GM23338 (cell line): ENCODE results near the gene TRIOBP. TPM values are rescaled to one million over a fixed set of nuclear protein-coding genes. Genes with fewer than 3 reads are reported as not detected.
A peak's percentile ranks its signal among the peaks of the same experiment; 100 is the strongest.

Experiments
- ATAC-seq: fragments of 200-7000 bp; cut with Tn5 transposase; 3 replicates; pipeline ENCODE4 v1.9.1; 2020
- DNase-seq: peaks from one replicate; pipeline ENCODE4 v3.0.0-alpha.2; 2015; ENCODE audit warnings: low spot score
- H2AFZ ChIP-seq: fragments of 200-600 bp; sonication (generic); 2 replicates; pipeline ENCODE4 v1.8.0; 2016; ENCODE audit warnings: antibody characterized with exemption, mild to moderate bottlenecking, moderate library complexity
- H3F3A ChIP-seq: fragments of 200-600 bp; sonication (generic); replicated peaks from 2 replicates; pipeline ENCODE4 v1.8.0; 2017; ENCODE audit warnings: antibody characterized with exemption, mixed run types, low read depth
- H3K27ac ChIP-seq: fragments of 200-600 bp; sonication (generic); 2 replicates; pipeline ENCODE4 v1.6.1; 2016; ENCODE audit warnings: low read depth
- H3K27me3 ChIP-seq: fragments of 200-600 bp; sonication (generic); 2 replicates; pipeline ENCODE4 v1.8.0; 2016; ENCODE audit warnings: mild to moderate bottlenecking, mixed run types, moderate library complexity; ENCODE audit not compliant: insufficient read depth
- H3K36me3 ChIP-seq: fragments of 200-600 bp; sonication (generic); 2 replicates; pipeline ENCODE4 v1.8.0; 2016; ENCODE audit warnings: mild to moderate bottlenecking; ENCODE audit not compliant: insufficient read depth
- H3K4me1 ChIP-seq: fragments of 200-600 bp; sonication (generic); 2 replicates; pipeline ENCODE4 v1.8.0; 2016; ENCODE audit warnings: mild to moderate bottlenecking, moderate library complexity; ENCODE audit not compliant: insufficient read depth
- H3K4me2 ChIP-seq: fragments of 200-600 bp; sonication (generic); 2 replicates; pipeline ENCODE4 v1.7.1; 2017; ENCODE audit warnings: mixed run types
- H3K4me3 ChIP-seq: fragments of 200-600 bp; sonication (generic); 2 replicates; pipeline ENCODE4 v1.6.1; 2016; ENCODE audit warnings: mixed run types
- H3K79me2 ChIP-seq: fragments of 200-600 bp; sonication (generic); replicated peaks from 2 replicates; pipeline ENCODE4 v1.8.0; 2017; ENCODE audit warnings: mild to moderate bottlenecking; ENCODE audit not compliant: insufficient read depth
- H3K9me2 ChIP-seq: fragments of 200-600 bp; sonication (generic); 2 replicates; pipeline ENCODE4 v1.8.0; 2017; ENCODE audit not compliant: insufficient read depth
- H4K20me1 ChIP-seq: fragments of 200-600 bp; sonication (generic); replicated peaks from 2 replicates; pipeline ENCODE4 v1.8.0; 2017; ENCODE audit warnings: mild to moderate bottlenecking; ENCODE audit not compliant: insufficient read depth
- H3K27ac Mint-ChIP-seq: 2 replicates; pipeline ENCODE4 v1.8.0; 2020; ENCODE audit warnings: inconsistent platforms, mild to moderate bottlenecking, moderate library complexity, mixed read lengths
- H3K27me3 Mint-ChIP-seq: 3 replicates; pipeline ENCODE4 v1.8.0; 2022; ENCODE audit warnings: low read depth, mild to moderate bottlenecking, moderate library complexity, mixed read lengths, inconsistent platforms; ENCODE audit not compliant: insufficient read depth, poor library complexity
- H3K36me3 Mint-ChIP-seq: 3 replicates; pipeline ENCODE4 v1.8.0; 2021; ENCODE audit warnings: low read depth, mild to moderate bottlenecking, inconsistent platforms, moderate library complexity, mixed read lengths
- H3K4me1 Mint-ChIP-seq: 3 replicates; pipeline ENCODE4 v1.8.0; 2020; ENCODE audit warnings: mild to moderate bottlenecking, inconsistent platforms, mixed read lengths
- H3K4me3 Mint-ChIP-seq: 3 replicates; pipeline ENCODE4 v1.8.0; 2021; ENCODE audit warnings: moderate library complexity, mild to moderate bottlenecking, inconsistent platforms, mixed read lengths
- H3K9me3 Mint-ChIP-seq: 3 replicates; pipeline ENCODE4 v1.8.0; 2020; ENCODE audit warnings: moderate library complexity, mild to moderate bottlenecking, inconsistent platforms, mixed read lengths
- CREB1 ChIP-seq: fragments of 250-450 bp; sonication (Bioruptor Pico); IDR thresholded peaks from 2 replicates; pipeline ENCODE4 v1.5.0; 2020; ENCODE audit warnings: low read depth, mild to moderate bottlenecking, moderate library complexity
- CTCF ChIP-seq, 2 experiments: fragments of 200-600 bp in 1 of 2; sonication (generic) in 1 of 2; conservative IDR thresholded peaks; 2 replicates each; pipeline versions ENCODE4 v1.5.1 to v1.6.1; 2016 to 2017; ENCODE audit warnings: antibody characterized with exemption in 2 of 2, low read depth in 2 of 2, mild to moderate bottlenecking in 2 of 2, moderate library complexity in 1 of 2
- ETS1 ChIP-seq: IDR thresholded peaks from 2 replicates; pipeline ENCODE4 v1.6.1; 2016; ENCODE audit warnings: antibody characterized with exemption
- EZH2 ChIP-seq: fragments of 200-600 bp; sonication (generic); IDR thresholded peaks from one replicate; pipeline ENCODE4 v1.8.0; 2017; ENCODE audit warnings: antibody characterized with exemption, mild to moderate bottlenecking, low read depth; ENCODE audit not compliant: unreplicated experiment
- EZH2phosphoT487 ChIP-seq: fragments of 200-600 bp; sonication (generic); IDR thresholded peaks from one replicate; pipeline ENCODE4 v1.8.1; 2018; ENCODE audit warnings: antibody characterized with exemption; ENCODE audit not compliant: unreplicated experiment
- JUNB ChIP-seq: IDR thresholded peaks from one replicate; pipeline ENCODE4 v1.6.1; 2016; ENCODE audit warnings: antibody characterized with exemption; ENCODE audit not compliant: unreplicated experiment
- NANOG ChIP-seq: IDR thresholded peaks from 2 replicates; pipeline ENCODE4 v1.6.1; 2016; ENCODE audit warnings: antibody characterized with exemption, borderline replicate concordance
- POLR2AphosphoS5 ChIP-seq: IDR thresholded peaks from 2 replicates; pipeline ENCODE4 v1.6.1; 2016; ENCODE audit warnings: antibody characterized with exemption, low read depth
- REST ChIP-seq: IDR thresholded peaks from one replicate; pipeline ENCODE4 v1.6.1; 2018; ENCODE audit warnings: antibody characterized with exemption; ENCODE audit not compliant: unreplicated experiment
- STAT1 ChIP-seq: IDR thresholded peaks from one replicate; pipeline ENCODE4 v1.6.1; 2016; ENCODE audit warnings: antibody characterized with exemption; ENCODE audit not compliant: unreplicated experiment
- ZNF114 ChIP-seq: fragments of 250-450 bp; sonication (Bioruptor Pico); IDR thresholded peaks from 2 replicates; pipeline ENCODE4 v1.5.0; 2020; ENCODE audit warnings: mild to moderate bottlenecking, moderate library complexity
- ZNF331 ChIP-seq: fragments of 250-450 bp; sonication (Bioruptor Pico); IDR thresholded peaks from 2 replicates; pipeline ENCODE4 v1.5.0; 2020; ENCODE audit warnings: low read depth, mild to moderate bottlenecking, moderate library complexity
- ZNF462 ChIP-seq: fragments of 250-450 bp; sonication (Bioruptor Pico); IDR thresholded peaks from 2 replicates; pipeline ENCODE4 v1.5.0; 2020; ENCODE audit warnings: mild to moderate bottlenecking, moderate library complexity
- polyA plus RNA-seq: library from polyadenylated mRNA; unstranded; fragments of >200 nt; fragmentation: Nextera tagmentation; extraction: Ambion mirVana; gene quantifications from 2 replicates; pipeline ENCODE4 v1.2.1, GENCODE V29; 2016
- total RNA-seq: library from RNA; depleted of rRNA; stranded (reverse); fragments of >200 nt; shearing (Covaris generic); gene quantifications from 2 replicates; pipeline ENCODE4 v1.2.3, GENCODE V29; 2014

TRIOBP gene
- total and polyA plus RNA-seq, 2 experiments from 2014 or later: 21.4 to 48.4 TPM

- H3K27ac ChIP-seq: no peak overlapping the region
Observed at GRCh38 chr22:37657590-37658132, 39.2 kb upstream of the TRIOBP start.

More at GRCh38 chr22:37657590-37658132, 39.2 kb upstream of the TRIOBP start:
- Mint-ChIP-seq H3K36me3 (peaks cover 13% of the 10 kb centered on the region), H3K4me1 (peaks cover 25% of the 10 kb centered on the region), H3K27me3 (peaks cover 14% of the 10 kb centered on the region), H3K4me3 (peak overlapping the region; percentile 85), H3K9me3 (no peaks in the 10 kb centered on the region; the same call in 2 of the 3 replicates), H3K27ac (peak overlapping the region; percentile 85)
- Histone ChIP-seq H3K4me3 (peak overlapping the region; percentile 54), H3K4me2 (peak overlapping the region; percentile 82), H3K36me3 (no peaks in the 10 kb centered on the region), H3F3A (peaks cover 12% of the 10 kb centered on the region; the same call in 1 of the 2 replicates), H4K20me1 (peaks cover 28% of the 10 kb centered on the region), H3K4me1 (peaks cover 5% of the 10 kb centered on the region; the same call in 1 of the 2 replicates), H3K27me3 (no peaks in the 10 kb centered on the region), H3K9me2 (no peaks in the 10 kb centered on the region), H3K79me2 (peaks cover 36% of the 10 kb centered on the region), H2AFZ (no peak overlapping the region)
- peak; percentile 32 for ATAC-seq
- peak; percentile 47 for DNase-seq
- TF ChIP-seq REST: no peak
- no peak for TF ChIP-seq JUNB
- no peak for TF ChIP-seq ZNF462 (CRISPR knock-in tag)
- no peak for TF ChIP-seq ETS1
- TF ChIP-seq POLR2AphosphoS5: no peak
- TF ChIP-seq EZH2: no peak
- no peak for TF ChIP-seq CTCF (conservative IDR thresholded peaks at IDR 0.05; ENCODE audit: low read depth in 2 of 2)
- TF ChIP-seq STAT1: no peak
- TF ChIP-seq ZNF114: no peak
- no peak for TF ChIP-seq ZNF331 (CRISPR knock-in tag)
- no peak for TF ChIP-seq NANOG
- no peak for TF ChIP-seq EZH2phosphoT487
- TF ChIP-seq CREB1 (CRISPR knock-in tag): no peak
